NB4 (cell line): ENCODE results near the gene KAT6B.

Experiments
- CTCF ChIP-seq: IDR thresholded peaks from one replicate; pipeline ENCODE4 v1.5.1; 2012; ENCODE audit warnings: low read depth, low read length
- MYC ChIP-seq: IDR thresholded peaks from 2 replicates; pipeline ENCODE4 v1.6.1; 2011; ENCODE audit warnings: low read depth, low read length
- POLR2A ChIP-seq: IDR thresholded peaks from 2 replicates; pipeline ENCODE4 v1.6.1; 2011; ENCODE audit warnings: mild to moderate bottlenecking; ENCODE audit not compliant: insufficient read length; ENCODE audit errors: extremely low read depth

DNA sequence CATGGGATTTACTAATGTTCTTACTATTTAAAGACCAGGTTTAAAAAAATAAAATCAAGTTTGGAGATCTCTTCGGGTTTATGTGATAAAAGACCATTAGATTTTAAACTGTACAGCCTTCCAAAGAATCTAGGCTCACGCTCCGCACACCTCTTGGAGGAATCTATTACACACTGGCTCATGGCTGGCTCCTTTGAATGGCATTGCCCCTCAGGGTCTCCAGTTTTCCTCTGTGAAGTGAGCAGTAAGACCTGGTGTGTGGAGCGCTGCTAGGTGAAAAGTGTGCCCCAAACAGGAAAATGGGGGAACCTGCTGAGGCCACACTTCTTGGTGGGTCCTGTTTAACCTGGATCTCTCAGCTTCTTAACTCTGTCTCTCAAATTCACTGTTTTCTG is 142.3 kb downstream of the KAT6B start:
- TF ChIP-seq CTCF (no peak), POLR2A (no peak), MYC (no peak)
